ENCODE data around the gene RAD18. TPM values are rescaled to one million over a fixed set of nuclear protein-coding genes. Genes with fewer than 3 reads are reported as not detected.

The RAD18 gene
- polyA plus RNA-seq, 1 of the 3 experiments (the other 2 are of a cell fraction) = 5.7 TPM

DNA sequence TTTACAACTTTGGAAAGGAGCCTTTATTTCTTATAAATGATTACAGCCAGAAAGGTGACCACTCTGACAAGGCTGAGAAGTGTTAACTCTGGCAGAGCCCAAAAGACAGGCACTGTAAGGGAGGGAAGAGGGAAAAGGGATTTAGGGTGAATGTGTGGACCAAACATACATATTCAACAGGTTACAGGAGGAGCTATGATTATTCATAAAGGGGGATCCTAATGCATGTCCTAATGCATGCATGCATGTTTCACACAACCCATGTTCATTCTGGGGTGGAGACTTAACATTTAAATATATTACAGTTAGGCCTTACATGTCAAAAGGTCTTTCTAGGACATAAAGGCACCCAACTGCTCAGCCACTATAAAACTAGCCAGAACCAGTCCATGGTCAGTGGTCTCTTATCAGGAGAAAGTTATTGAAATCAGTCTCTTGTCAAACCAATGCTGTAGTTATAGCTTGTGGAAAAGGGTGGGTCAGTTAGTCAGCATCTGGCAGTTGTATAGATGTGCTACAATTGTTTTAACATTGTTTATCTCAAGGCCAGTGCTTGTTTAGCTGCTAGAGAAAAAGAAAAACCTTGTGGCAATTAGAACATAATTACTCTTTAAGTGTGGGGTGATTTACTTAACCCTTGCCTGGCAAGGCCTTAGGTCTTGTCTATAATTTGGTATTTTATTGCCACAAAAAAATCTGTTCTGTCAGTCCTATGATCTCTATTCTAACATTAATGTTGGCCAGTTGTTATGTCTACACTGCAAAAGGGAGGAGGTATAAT, 77.5 kb downstream of the RAD18 start (continued):
- TF ChIP-seq SIN3A (IDR thresholded peaks at IDR 0.05; ENCODE audit: borderline replicate concordance, low read depth, low read length) (no peak), CHD2 (IDR thresholded peaks at IDR 0.05; ENCODE audit: low read length, partially characterized antibody) (no peak), GABPA (IDR thresholded peaks at IDR 0.05; ENCODE audit: low read depth) (no peak), GATA2 (CRISPR knock-in tag; IDR thresholded peaks at IDR 0.05) (no peak)

DNA sequence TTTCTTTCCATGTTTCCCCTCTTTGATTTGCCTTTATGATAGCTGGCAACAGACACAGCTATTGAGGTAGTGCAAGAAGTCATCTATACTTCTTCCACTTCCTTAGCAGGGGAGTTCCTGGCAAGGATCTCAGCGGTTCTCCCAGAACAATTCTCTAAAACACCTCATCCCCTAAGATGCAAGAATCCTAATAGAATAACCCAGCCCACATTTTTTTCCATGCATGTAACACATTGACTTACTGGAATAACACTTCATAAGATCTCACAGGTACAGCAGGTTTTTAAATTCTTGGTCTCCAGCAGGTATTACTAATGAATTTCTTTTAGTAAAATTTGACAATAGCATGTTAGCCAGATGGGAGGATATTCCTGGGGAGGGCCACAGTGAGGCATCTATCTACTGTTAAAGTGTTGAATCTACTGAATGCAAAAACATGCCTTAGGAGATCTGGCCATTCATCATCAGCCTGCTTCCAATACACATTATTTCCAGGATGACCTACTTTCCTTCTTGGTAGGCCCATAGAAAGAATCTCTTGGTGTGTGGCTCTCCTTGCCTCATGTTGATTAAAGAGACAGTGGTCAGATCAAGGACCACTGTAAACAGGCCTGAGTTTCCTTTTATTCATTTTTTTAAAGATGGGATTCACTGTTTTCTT, 78.5 kb downstream of the RAD18 start:
- no peaks in the 10 kb centered on the region for H3K27me3 ChIP-seq (ENCODE audit: insufficient read depth)
- H3K27ac ChIP-seq (ENCODE audit: low read depth in 2 of 2, low read length in 1 of 2) = no peak overlapping the region
- ChIA-PET POLR2A (no interaction called here), CTCF (interaction anchor here (1.4 kb wide), 1 partner anchor 468 kb away, joined by 4 read pairs; no protein-coding TSS in a partner anchor)
- no peaks in the 10 kb centered on the region for H3K9me2 ChIP-seq
- DNase-seq = no peak
- H4K20me1 ChIP-seq (ENCODE audit: insufficient read depth) = no peaks in the 10 kb centered on the region
- no peak overlapping the region for H2AFZ ChIP-seq (ENCODE audit: low read depth)
- H3K36me3 ChIP-seq (replicated peaks in 1 of 2; ENCODE audit: control insufficient read depth in 1 of 2, insufficient read depth in 2 of 2, low read length in 1 of 2) = peaks cover 25 to 26% of the 10 kb centered on the region in 2 experiments
- H3K79me2 ChIP-seq (ENCODE audit: insufficient read depth) = no peaks in the 10 kb centered on the region
- TF ChIP-seq IRF3 (IDR thresholded peaks at IDR 0.05; ENCODE audit: low read depth, low read length) (no peak), RAD21 (IDR thresholded peaks at IDR 0.05; ENCODE audit: low read length) (no peak), TAF1 (IDR thresholded peaks at IDR 0.05; ENCODE audit: borderline replicate concordance, low read depth, low read length) (no peak), JUND (IDR thresholded peaks at IDR 0.05) (no peak), RCOR1 (IDR thresholded peaks at IDR 0.05; ENCODE audit: low read length) (no peak)
- no peak overlapping the region for H3K4me2 ChIP-seq
- H3F3A ChIP-seq (replicated peaks; ENCODE audit: insufficient read depth) = peaks cover 6% of the 10 kb centered on the region
- 0 out of 2 replicates have a peak, but pooled peaks cover 3% of the 10 kb centered on the region for H3K9me3 ChIP-seq
- H3K9ac ChIP-seq = no peak overlapping the region
- peaks cover 3 to 18% of the 10 kb centered on the region in 2 experiments; a peak in 3 of 4 replicates for H3K4me1 ChIP-seq (ENCODE audit: control insufficient read depth in 1 of 2, insufficient read depth in 2 of 2, low read depth in 1 of 2, low read length in 1 of 2)
- 100% methylated on average over 1 of the region's 1 CpG for WGBS (ENCODE audit: low lambda C conversion rate)
- H3K4me3 ChIP-seq (ENCODE audit: low read depth in 2 of 2, low read length in 1 of 2) = no peak overlapping the region

GRCh38 chr3:8882642-8883041, 80.6 kb downstream of the RAD18 start:
- ChIA-PET POLR2A (no interaction called here), CTCF (interaction anchor here (1.5 kb wide), 1 partner anchor 25 kb away, joined by 3 read pairs; no protein-coding TSS in a partner anchor)
- no peaks in the 10 kb centered on the region for H3K79me2 ChIP-seq (ENCODE audit: insufficient read depth)
- H3F3A ChIP-seq (replicated peaks; ENCODE audit: insufficient read depth) = no peaks in the 10 kb centered on the region
- H3K9me2 ChIP-seq = no peaks in the 10 kb centered on the region
- no peak overlapping the region for H3K27ac ChIP-seq (ENCODE audit: low read depth in 2 of 2, low read length in 1 of 2)
- no peak overlapping the region for H3K4me3 ChIP-seq (ENCODE audit: low read depth in 2 of 2, low read length in 1 of 2)
- H3K4me2 ChIP-seq = no peak overlapping the region
- peaks cover 26 to 29% of the 10 kb centered on the region in 2 experiments for H3K36me3 ChIP-seq (replicated peaks in 1 of 2; ENCODE audit: control insufficient read depth in 1 of 2, insufficient read depth in 2 of 2, low read length in 1 of 2)
- 93% methylated on average over 3 of the region's 3 CpGs for WGBS (ENCODE audit: low lambda C conversion rate)
- no peaks in the 10 kb centered on the region for H3K27me3 ChIP-seq (ENCODE audit: insufficient read depth)
- DNase-seq = no peak
- TF ChIP-seq EP300 (IDR thresholded peaks at IDR 0.05; ENCODE audit: borderline replicate concordance in 1 of 2, low read depth in 1 of 2, low read length in 1 of 2) = no peak
- TF ChIP-seq RCOR1 (IDR thresholded peaks at IDR 0.05; ENCODE audit: low read length) = no peak
- TF ChIP-seq MXI1 (IDR thresholded peaks at IDR 0.05; ENCODE audit: low read depth, low read length) = no peak
- TF ChIP-seq NRF1 (IDR thresholded peaks at IDR 0.05; ENCODE audit: low read depth, low read length) = no peak
- no peak for TF ChIP-seq FOXM1 (IDR thresholded peaks at IDR 0.05; ENCODE audit: low read depth)
- TF ChIP-seq CHD2 (IDR thresholded peaks at IDR 0.05; ENCODE audit: low read length, partially characterized antibody) = no peak
- TF ChIP-seq TCF12 (IDR thresholded peaks at IDR 0.05) = no peak
- H2AFZ ChIP-seq (ENCODE audit: low read depth) = no peak overlapping the region
- 0 out of 2 replicates have a peak, but pooled peaks cover 3% of the 10 kb centered on the region for H3K9me3 ChIP-seq
- H3K9ac ChIP-seq = no peak overlapping the region
- H3K4me1 ChIP-seq (ENCODE audit: control insufficient read depth in 1 of 2, insufficient read depth in 2 of 2, low read depth in 1 of 2, low read length in 1 of 2) = peaks cover 0 to 4% of the 10 kb centered on the region in 2 experiments; a peak in 2 of 4 replicates
- H4K20me1 ChIP-seq (ENCODE audit: insufficient read depth) = no peaks in the 10 kb centered on the region

Measured in SK-N-SH (cell line).